ENCODE measurements around the gene CACNA2D3. TPM values are rescaled to one million over a fixed set of nuclear protein-coding genes. Genes with fewer than 3 reads are reported as not detected.

Gene CACNA2D3
- total and polyA plus RNA-seq, 4 donors = 0.06 to 0.37 (median 0.08) TPM; not detected in 1

DNA sequence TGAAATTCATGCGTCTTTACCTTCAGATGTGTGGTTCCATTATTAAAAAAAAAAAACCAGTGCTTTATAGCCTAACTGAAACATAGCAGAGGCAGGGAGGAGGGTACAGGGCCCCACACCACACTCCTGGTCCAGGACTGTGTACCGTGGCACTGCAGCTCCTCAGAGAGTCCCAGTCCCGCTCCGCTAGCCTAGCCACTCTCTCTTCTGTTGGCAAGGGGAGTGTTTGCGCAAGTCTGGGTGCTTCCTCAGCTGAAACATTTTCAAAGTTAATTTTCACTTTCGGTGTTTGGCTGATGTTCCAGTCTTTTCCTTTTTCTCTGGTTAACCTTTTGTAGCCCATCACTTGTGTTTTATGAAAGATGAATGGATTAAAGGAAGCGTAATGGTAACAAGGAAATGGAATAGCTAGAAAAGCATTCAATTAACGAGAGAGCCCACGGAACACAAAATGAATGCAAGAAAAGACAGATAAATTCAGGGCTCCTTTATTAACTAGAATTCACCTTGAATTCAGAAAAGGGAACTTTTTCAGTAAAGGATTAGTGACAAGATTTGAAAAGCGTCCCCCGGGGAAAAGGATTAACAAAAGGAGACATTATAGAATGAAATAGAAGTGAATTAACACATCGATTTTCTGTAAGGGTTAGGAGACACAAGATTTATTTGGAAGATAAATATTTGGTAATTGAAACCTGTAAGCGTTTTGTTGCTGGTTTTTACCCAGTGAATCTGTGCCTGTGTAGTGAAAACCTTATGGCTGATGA lies 177.0 kb downstream of the CACNA2D3 start:
- peak; percentile 14 for TF ChIP-seq YY1 (IDR thresholded peaks at IDR 0.05)
- peak in 1 of 2 donors; percentile 15 for TF ChIP-seq HNF4A (conservative IDR thresholded peaks at IDR 0.05)
- TF ChIP-seq RXRA (IDR thresholded peaks at IDR 0.05) = peak in 1 of 2 donors; percentile 22
- no peak for TF ChIP-seq MAX (IDR thresholded peaks at IDR 0.05)
- TF ChIP-seq GABPA (IDR thresholded peaks at IDR 0.05 in 1 of 2, conservative IDR thresholded peaks at IDR 0.05 in 1 of 2) = no peak
- H3K36me3 ChIP-seq (ENCODE audit: control insufficient read depth in 4 of 4, insufficient read depth in 3 of 4, low read depth in 1 of 4, low read length in 3 of 4) = no peaks in the 10 kb centered on the region
- no peak overlapping the region for H3K9ac ChIP-seq (ENCODE audit: low read depth in 1 of 2, low read length in 2 of 2)
- H3K4me1 ChIP-seq (ENCODE audit: control insufficient read depth in 4 of 4, insufficient read depth in 4 of 4, low read length in 3 of 4) = peaks cover 0 to 13% (median 5%) of the 10 kb centered on the region in 4 donors
- no peak overlapping the region for H3K27ac ChIP-seq (ENCODE audit: low read depth in 1 of 2, low read length in 2 of 2)
- no peaks in the 10 kb centered on the region for H3K9me3 ChIP-seq (ENCODE audit: control insufficient read depth in 4 of 4, low read length in 3 of 4)
- no peak for DNase-seq (ENCODE audit: low spot score)
- H3K4me3 ChIP-seq (ENCODE audit: low read depth in 1 of 3, low read length in 3 of 3) = peak overlapping the region in 1 of 3 donors; percentile 23
- H3K27me3 ChIP-seq (ENCODE audit: control insufficient read depth in 4 of 4, insufficient read depth in 4 of 4, low read length in 3 of 4) = no peaks in the 10 kb centered on the region
- 50% methylated on average over 13 of the region's 13 CpGs for WGBS

DNA sequence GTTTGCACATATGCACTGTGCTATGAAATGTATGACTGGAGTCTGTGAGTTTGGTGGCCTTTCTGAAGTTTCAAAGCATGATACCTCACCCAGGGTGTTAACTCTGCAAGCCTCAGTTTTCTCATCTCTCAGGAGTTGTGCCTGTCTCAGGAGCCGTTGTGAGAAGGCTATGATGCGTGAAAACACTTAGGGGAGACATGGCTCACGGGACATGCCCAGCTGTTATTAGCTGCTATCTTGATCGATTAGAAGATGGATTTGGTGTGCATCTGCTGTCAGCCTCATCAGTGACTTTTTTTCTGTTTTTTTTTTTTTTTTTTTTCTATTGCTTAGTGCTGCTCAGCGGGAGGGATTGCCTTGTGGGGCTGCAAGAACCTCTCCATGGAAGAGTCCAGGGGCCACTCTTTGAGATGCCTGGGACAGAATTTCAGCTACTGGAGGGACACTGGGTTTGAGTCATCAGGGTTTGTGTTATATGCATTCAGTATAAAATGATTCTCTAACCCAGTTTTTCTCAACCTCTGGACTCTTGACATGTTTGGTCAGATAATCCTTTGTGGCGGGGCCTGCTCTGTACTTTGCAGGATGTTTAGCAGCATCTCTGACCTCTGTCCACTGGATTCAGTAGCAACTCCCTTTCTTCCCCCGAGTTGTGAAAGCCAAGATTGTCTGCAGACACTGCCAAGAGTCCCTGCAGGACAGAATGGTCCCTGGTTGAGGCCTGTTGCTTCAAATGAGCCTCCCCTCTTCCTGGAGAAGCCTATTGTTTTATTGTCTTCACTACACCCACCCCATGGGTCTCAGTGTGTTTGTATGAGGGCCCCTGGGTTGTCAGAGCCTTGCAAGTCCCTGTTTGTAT lies 181.4 kb downstream of the CACNA2D3 start:
- no peaks in the 10 kb centered on the region for H3K9me3 ChIP-seq (ENCODE audit: control insufficient read depth in 4 of 4, low read length in 3 of 4)
- DNase-seq (ENCODE audit: low spot score) = no peak
- no peak overlapping the region for H3K27ac ChIP-seq (ENCODE audit: low read depth in 1 of 2, low read length in 2 of 2)
- TF ChIP-seq RXRA (IDR thresholded peaks at IDR 0.05) = no peak
- TF ChIP-seq MAX (IDR thresholded peaks at IDR 0.05) = no peak
- TF ChIP-seq, protein P1, sequence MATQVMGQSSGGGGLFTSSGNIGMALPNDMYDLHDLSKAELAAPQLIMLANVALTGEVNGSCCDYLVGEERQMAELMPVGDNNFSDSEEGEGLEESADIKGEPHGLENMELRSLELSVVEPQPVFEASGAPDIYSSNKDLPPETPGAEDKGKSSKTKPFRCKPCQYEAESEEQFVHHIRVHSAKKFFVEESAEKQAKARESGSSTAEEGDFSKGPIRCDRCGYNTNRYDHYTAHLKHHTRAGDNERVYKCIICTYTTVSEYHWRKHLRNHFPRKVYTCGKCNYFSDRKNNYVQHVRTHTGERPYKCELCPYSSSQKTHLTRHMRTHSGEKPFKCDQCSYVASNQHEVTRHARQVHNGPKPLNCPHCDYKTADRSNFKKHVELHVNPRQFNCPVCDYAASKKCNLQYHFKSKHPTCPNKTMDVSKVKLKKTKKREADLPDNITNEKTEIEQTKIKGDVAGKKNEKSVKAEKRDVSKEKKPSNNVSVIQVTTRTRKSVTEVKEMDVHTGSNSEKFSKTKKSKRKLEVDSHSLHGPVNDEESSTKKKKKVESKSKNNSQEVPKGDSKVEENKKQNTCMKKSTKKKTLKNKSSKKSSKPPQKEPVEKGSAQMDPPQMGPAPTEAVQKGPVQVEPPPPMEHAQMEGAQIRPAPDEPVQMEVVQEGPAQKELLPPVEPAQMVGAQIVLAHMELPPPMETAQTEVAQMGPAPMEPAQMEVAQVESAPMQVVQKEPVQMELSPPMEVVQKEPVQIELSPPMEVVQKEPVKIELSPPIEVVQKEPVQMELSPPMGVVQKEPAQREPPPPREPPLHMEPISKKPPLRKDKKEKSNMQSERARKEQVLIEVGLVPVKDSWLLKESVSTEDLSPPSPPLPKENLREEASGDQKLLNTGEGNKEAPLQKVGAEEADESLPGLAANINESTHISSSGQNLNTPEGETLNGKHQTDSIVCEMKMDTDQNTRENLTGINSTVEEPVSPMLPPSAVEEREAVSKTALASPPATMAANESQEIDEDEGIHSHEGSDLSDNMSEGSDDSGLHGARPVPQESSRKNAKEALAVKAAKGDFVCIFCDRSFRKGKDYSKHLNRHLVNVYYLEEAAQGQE (IDR thresholded peaks at IDR 0.05) = no peak
- TF ChIP-seq, protein P2, sequence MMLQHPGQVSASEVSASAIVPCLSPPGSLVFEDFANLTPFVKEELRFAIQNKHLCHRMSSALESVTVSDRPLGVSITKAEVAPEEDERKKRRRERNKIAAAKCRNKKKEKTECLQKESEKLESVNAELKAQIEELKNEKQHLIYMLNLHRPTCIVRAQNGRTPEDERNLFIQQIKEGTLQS (IDR thresholded peaks at IDR 0.05) = no peak
- no peak for TF ChIP-seq HNF4G (IDR thresholded peaks at IDR 0.05)
- no peak for TF ChIP-seq FOXA2 (IDR thresholded peaks at IDR 0.05)
- no peak for TF ChIP-seq FOXA1 (IDR thresholded peaks at IDR 0.05)
- TF ChIP-seq, protein P3, sequence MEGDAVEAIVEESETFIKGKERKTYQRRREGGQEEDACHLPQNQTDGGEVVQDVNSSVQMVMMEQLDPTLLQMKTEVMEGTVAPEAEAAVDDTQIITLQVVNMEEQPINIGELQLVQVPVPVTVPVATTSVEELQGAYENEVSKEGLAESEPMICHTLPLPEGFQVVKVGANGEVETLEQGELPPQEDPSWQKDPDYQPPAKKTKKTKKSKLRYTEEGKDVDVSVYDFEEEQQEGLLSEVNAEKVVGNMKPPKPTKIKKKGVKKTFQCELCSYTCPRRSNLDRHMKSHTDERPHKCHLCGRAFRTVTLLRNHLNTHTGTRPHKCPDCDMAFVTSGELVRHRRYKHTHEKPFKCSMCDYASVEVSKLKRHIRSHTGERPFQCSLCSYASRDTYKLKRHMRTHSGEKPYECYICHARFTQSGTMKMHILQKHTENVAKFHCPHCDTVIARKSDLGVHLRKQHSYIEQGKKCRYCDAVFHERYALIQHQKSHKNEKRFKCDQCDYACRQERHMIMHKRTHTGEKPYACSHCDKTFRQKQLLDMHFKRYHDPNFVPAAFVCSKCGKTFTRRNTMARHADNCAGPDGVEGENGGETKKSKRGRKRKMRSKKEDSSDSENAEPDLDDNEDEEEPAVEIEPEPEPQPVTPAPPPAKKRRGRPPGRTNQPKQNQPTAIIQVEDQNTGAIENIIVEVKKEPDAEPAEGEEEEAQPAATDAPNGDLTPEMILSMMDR (IDR thresholded peaks at IDR 0.05; ENCODE audit: low read depth, low read length, missing input control) = no peak
- TF ChIP-seq NR2F2 (IDR thresholded peaks at IDR 0.05) = no peak
- no peak for TF ChIP-seq EGR1 (IDR thresholded peaks at IDR 0.05; ENCODE audit: low read depth in 2 of 2)
- no peak for TF ChIP-seq SP1 (IDR thresholded peaks at IDR 0.05)
- TF ChIP-seq GABPA (IDR thresholded peaks at IDR 0.05 in 1 of 2, conservative IDR thresholded peaks at IDR 0.05 in 1 of 2) = no peak
- TF ChIP-seq YY1 (IDR thresholded peaks at IDR 0.05) = no peak
- H3K27me3 ChIP-seq (ENCODE audit: control insufficient read depth in 4 of 4, insufficient read depth in 4 of 4, low read length in 3 of 4) = no peaks in the 10 kb centered on the region
- 86% methylated on average over 7 of the region's 7 CpGs for WGBS
- H3K4me3 ChIP-seq (ENCODE audit: low read depth in 1 of 3, low read length in 3 of 3) = no peak overlapping the region
- peaks cover 0 to 25% (median 15%) of the 10 kb centered on the region in 4 donors for H3K4me1 ChIP-seq (ENCODE audit: control insufficient read depth in 4 of 4, insufficient read depth in 4 of 4, low read length in 3 of 4)
- no peak overlapping the region for H3K9ac ChIP-seq (ENCODE audit: low read depth in 1 of 2, low read length in 2 of 2)
- no peaks in the 10 kb centered on the region for H3K36me3 ChIP-seq (ENCODE audit: control insufficient read depth in 4 of 4, insufficient read depth in 3 of 4, low read depth in 1 of 4, low read length in 3 of 4)
